ENCODE results near the gene VKORC1L1. TPM values are rescaled to one million over a fixed set of nuclear protein-coding genes. Genes with fewer than 3 reads are reported as not detected.
"Not testable (repeated sequence)": the region's sequence is repeated elsewhere in the genome, so short reads cannot be mapped to it uniquely, and the experiment has no call there.

VKORC1L1 gene
- total RNA-seq: 10 to 100 TPM; 13.5 to 14.8 TPM

DNA sequence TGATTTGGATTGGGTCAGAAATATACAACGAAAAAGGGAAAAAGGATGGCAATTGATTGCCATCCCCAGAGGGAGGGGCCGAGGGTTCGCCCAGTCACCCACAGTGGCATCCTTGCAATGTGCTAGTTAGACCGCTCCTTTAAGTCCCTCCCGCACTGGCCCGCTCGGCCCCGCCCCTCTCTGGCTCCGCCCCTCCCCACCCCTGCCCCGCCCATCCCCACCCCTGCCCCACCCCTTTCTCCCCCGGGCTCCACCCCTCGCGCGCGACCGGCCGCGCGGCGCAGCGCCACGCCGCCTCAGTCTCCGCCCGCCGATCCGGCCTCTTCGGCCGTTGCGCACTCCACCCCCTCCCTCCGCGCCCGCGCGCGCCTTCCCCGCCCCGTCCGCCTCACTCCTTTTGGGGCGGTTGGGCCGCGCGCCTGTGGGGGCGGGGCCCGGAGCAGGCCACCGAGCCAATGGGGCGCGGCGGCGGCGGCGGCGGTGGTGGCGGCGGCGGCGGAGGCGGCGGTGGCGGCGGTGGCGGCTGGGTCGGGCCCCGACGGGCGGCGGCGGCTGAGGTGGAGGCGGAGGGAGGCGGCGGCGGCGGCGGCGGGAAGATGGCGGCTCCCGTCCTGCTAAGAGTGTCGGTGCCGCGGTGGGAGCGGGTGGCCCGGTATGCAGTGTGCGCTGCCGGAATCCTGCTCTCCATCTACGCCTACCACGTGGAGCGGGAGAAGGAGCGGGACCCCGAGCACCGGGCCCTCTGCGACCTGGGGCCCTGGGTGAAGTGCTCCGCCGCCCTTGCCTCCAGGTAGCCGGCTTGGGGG is at the start of gene VKORC1L1:
TSS of gene VKORC1L1 (plus strand) at position 299 of the 806 bp plus-strand sequence. CDS start at position 597, 298 bp downstream.
- H3K4me3 Mint-ChIP-seq: peak within 1 kb of the TSS; percentile 78
- ChIA-PET POLR2A (interaction anchor here (0.6 kb wide), 1 partner anchor 122 kb away, joined by 3 read pairs; no protein-coding TSS in a partner anchor), CTCF (no interaction called here)
- H3K9me3 Mint-ChIP-seq (ENCODE audit: insufficient read depth): no peaks in the 10 kb centered on the region
- peak within 1 kb of the TSS; percentile 85 for H3K27ac Mint-ChIP-seq
- ATAC-seq (peak; percentile 95), DNase-seq (peak; percentile 95)
- H3K36me3 Mint-ChIP-seq (ENCODE audit: low read depth): peaks cover 5% of the 10 kb centered on the region
- no peaks in the 10 kb centered on the region for H3K27me3 Mint-ChIP-seq (ENCODE audit: low read depth)
- peaks cover 6% of the 10 kb centered on the region for H3K4me1 Mint-ChIP-seq (ENCODE audit: low read depth)

- no peaks in the 10 kb centered on the region for H3K36me3 Mint-ChIP-seq (ENCODE audit: low read depth)
- POLR2A ChIA-PET: no interaction called here
- no peak overlapping the region for H3K4me3 Mint-ChIP-seq
- CTCF ChIA-PET: no interaction called here
- ATAC-seq (no peak), DNase-seq (no peak)
- H3K4me1 Mint-ChIP-seq (ENCODE audit: low read depth): no peaks in the 10 kb centered on the region
- no peaks in the 10 kb centered on the region for H3K9me3 Mint-ChIP-seq (ENCODE audit: insufficient read depth)
- H3K27ac Mint-ChIP-seq: no peak overlapping the region
- no peaks in the 10 kb centered on the region for H3K27me3 Mint-ChIP-seq (ENCODE audit: low read depth)
Observed at GRCh38 chr7:65827366-65827765, 45.5 kb upstream of the VKORC1L1 start.

DNA sequence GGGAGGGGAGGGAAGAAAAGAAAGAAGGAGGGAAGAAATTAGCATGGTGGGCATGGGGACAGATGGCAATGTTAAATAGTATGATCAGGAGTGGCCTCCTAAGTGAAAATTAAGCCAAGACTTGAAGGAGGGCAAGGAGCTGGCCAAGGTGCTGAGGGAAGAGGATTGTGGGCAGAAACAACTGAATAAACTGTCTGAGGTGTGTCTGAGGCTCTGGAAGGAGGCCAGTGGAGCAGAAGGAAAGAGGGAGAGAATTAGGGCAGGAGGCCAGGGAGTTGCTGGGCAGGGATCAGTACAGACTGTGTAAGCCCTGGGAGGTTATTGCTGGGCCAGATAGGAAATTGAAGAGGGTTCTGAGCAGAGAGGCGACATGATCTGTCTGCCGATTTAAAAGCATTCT is 40.6 kb upstream of the VKORC1L1 start:
- ChIA-PET CTCF (interaction anchor here (0.5 kb wide), 1 partner anchor 92 kb away, joined by 3 read pairs; no protein-coding TSS in a partner anchor), POLR2A (no interaction called here)
- Mint-ChIP-seq H3K4me3 (no peak overlapping the region), H3K9me3 (ENCODE audit: insufficient read depth) (no peaks in the 10 kb centered on the region), H3K27me3 (ENCODE audit: low read depth) (no peaks in the 10 kb centered on the region), H3K36me3 (ENCODE audit: low read depth) (no peaks in the 10 kb centered on the region), H3K4me1 (ENCODE audit: low read depth) (peaks cover 8% of the 10 kb centered on the region), H3K27ac (no peak overlapping the region)
- ATAC-seq: no peak
- peak; percentile 32 for DNase-seq

GRCh38 chr7:65836684-65837083 is 36.2 kb upstream of the VKORC1L1 start:
- H3K36me3 Mint-ChIP-seq (ENCODE audit: low read depth); ATAC-seq; H3K27ac Mint-ChIP-seq; POLR2A ChIA-PET; H3K4me3 Mint-ChIP-seq; DNase-seq; H3K9me3 Mint-ChIP-seq (ENCODE audit: insufficient read depth); H3K4me1 Mint-ChIP-seq (ENCODE audit: low read depth); CTCF ChIA-PET; H3K27me3 Mint-ChIP-seq (ENCODE audit: low read depth): not testable (repeated sequence)

- H3K9me3 Mint-ChIP-seq (ENCODE audit: insufficient read depth); ATAC-seq; H3K4me1 Mint-ChIP-seq (ENCODE audit: low read depth); H3K27me3 Mint-ChIP-seq (ENCODE audit: low read depth); H3K36me3 Mint-ChIP-seq (ENCODE audit: low read depth); DNase-seq; H3K27ac Mint-ChIP-seq; POLR2A ChIA-PET; H3K4me3 Mint-ChIP-seq: not testable (repeated sequence)
- CTCF ChIA-PET: interaction anchor here (0.9 kb wide), 1 partner anchor 215 kb away, joined by 3 read pairs; no protein-coding TSS in a partner anchor
Observed at GRCh38 chr7:65837541-65837956, 35.3 kb upstream of the VKORC1L1 start.

- Mint-ChIP-seq H3K9me3 (ENCODE audit: insufficient read depth) (no peaks in the 10 kb centered on the region), H3K36me3 (ENCODE audit: low read depth) (no peaks in the 10 kb centered on the region), H3K4me1 (ENCODE audit: low read depth) (peaks cover 6% of the 10 kb centered on the region), H3K27ac (no peak overlapping the region), H3K27me3 (ENCODE audit: low read depth) (no peaks in the 10 kb centered on the region), H3K4me3 (no peak overlapping the region)
- POLR2A ChIA-PET: no interaction called here
- DNase-seq: no peak
- ATAC-seq: no peak
- CTCF ChIA-PET: interaction anchor here (0.8 to 2.3 kb wide), 12 partner anchors 14 to 218 kb away, joined by 3 to 13 read pairs (median 4); no protein-coding TSS in a partner anchor
Observed at GRCh38 chr7:65839846-65840245, 33.0 kb upstream of the VKORC1L1 start.

GRCh38 chr7:65840446-65840845 is 32.4 kb upstream of the VKORC1L1 start:
- peak; percentile 57 for DNase-seq
- peak overlapping the region; percentile 19 for H3K27ac Mint-ChIP-seq
- no peaks in the 10 kb centered on the region for H3K27me3 Mint-ChIP-seq (ENCODE audit: low read depth)
- peaks cover 2% of the 10 kb centered on the region for H3K4me1 Mint-ChIP-seq (ENCODE audit: low read depth)
- POLR2A ChIA-PET: no interaction called here
- peak; percentile 82 for ATAC-seq
- CTCF ChIA-PET: interaction anchor here (0.8 to 2.3 kb wide), 12 partner anchors 13 to 218 kb away, joined by 3 to 13 read pairs (median 4); no protein-coding TSS in a partner anchor
- H3K9me3 Mint-ChIP-seq (ENCODE audit: insufficient read depth): no peaks in the 10 kb centered on the region
- H3K4me3 Mint-ChIP-seq: no peak overlapping the region
- H3K36me3 Mint-ChIP-seq (ENCODE audit: low read depth): no peaks in the 10 kb centered on the region

GRCh38 chr7:65843616-65844015 is 29.3 kb upstream of the VKORC1L1 start:
- H3K9me3 Mint-ChIP-seq (ENCODE audit: insufficient read depth); H3K4me1 Mint-ChIP-seq (ENCODE audit: low read depth); H3K4me3 Mint-ChIP-seq; DNase-seq; POLR2A ChIA-PET; CTCF ChIA-PET; ATAC-seq; H3K27ac Mint-ChIP-seq; H3K27me3 Mint-ChIP-seq (ENCODE audit: low read depth); H3K36me3 Mint-ChIP-seq (ENCODE audit: low read depth): not testable (repeated sequence)

DNA sequence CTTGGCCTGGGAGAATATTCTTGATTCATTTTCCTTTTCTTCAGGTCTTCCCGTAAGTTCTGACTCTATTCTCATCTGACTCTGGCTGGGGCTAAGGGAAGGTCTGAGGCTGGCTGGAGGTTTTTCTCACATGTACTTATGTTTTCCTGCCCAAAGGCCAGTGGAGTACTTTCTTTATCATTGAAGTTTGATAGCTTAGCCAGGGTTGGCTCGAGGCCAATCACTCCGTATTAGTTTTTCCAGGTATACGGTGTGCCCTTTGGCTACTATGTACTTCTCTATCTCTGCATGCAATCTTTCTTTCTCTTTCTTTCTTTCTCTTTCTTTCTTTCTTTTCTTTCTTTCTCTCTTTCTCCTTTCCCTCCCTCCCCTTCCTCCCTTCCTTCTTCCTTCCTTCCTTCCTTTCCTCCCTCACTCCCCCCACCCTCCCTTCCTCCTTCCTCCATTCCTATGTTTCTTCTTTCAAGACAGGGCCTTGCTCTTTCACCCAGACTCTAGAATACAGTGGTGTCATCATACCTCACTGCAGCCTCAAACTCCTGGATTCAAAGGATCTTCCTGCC is 26.8 kb upstream of the VKORC1L1 start:
- POLR2A ChIA-PET: no interaction called here
- H3K27me3 Mint-ChIP-seq (ENCODE audit: low read depth): no peaks in the 10 kb centered on the region
- ATAC-seq (no peak), DNase-seq (no peak)
- H3K36me3 Mint-ChIP-seq (ENCODE audit: low read depth): no peaks in the 10 kb centered on the region
- H3K4me1 Mint-ChIP-seq (ENCODE audit: low read depth): no peaks in the 10 kb centered on the region
- no peak overlapping the region for H3K4me3 Mint-ChIP-seq
- H3K9me3 Mint-ChIP-seq (ENCODE audit: insufficient read depth): no peaks in the 10 kb centered on the region
- CTCF ChIA-PET: no interaction called here
- no peak overlapping the region for H3K27ac Mint-ChIP-seq

GRCh38 chr7:65853426-65853825 is 19.4 kb upstream of the VKORC1L1 start:
- H3K27me3 Mint-ChIP-seq (ENCODE audit: low read depth); ATAC-seq; H3K4me1 Mint-ChIP-seq (ENCODE audit: low read depth); H3K9me3 Mint-ChIP-seq (ENCODE audit: insufficient read depth); H3K36me3 Mint-ChIP-seq (ENCODE audit: low read depth); POLR2A ChIA-PET; H3K4me3 Mint-ChIP-seq; H3K27ac Mint-ChIP-seq; DNase-seq: not testable (repeated sequence)
- CTCF ChIA-PET: interaction anchor here (0.7 kb wide), 1 partner anchor 14 kb away, joined by 3 read pairs; no protein-coding TSS in a partner anchor

DNA sequence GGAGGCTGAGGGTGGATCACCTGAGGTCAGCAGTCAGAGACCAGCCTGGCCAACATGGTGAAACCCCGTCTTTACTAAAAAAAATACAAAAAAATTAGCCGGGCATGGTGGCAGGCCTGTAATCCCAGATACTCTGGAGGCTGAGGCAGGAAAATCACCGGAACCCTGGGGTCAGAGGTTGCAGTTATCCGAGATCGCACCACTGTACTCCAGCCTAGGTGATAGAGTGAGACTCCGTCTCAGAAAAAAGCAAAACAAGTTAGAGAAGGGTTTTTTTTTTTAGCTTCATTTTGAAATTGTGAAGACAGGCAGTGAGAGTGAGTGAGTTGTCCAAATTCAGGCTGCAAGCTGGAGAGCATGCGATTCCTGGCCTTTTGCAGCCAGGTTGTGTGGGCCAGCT is 19.0 kb upstream of the VKORC1L1 start:
- H3K4me3 Mint-ChIP-seq; DNase-seq; H3K27me3 Mint-ChIP-seq (ENCODE audit: low read depth); H3K27ac Mint-ChIP-seq; H3K4me1 Mint-ChIP-seq (ENCODE audit: low read depth); H3K9me3 Mint-ChIP-seq (ENCODE audit: insufficient read depth); ATAC-seq; H3K36me3 Mint-ChIP-seq (ENCODE audit: low read depth); POLR2A ChIA-PET: not testable (repeated sequence)
- CTCF ChIA-PET: interaction anchor here (0.7 kb wide), 1 partner anchor 14 kb away, joined by 3 read pairs; no protein-coding TSS in a partner anchor

DNA sequence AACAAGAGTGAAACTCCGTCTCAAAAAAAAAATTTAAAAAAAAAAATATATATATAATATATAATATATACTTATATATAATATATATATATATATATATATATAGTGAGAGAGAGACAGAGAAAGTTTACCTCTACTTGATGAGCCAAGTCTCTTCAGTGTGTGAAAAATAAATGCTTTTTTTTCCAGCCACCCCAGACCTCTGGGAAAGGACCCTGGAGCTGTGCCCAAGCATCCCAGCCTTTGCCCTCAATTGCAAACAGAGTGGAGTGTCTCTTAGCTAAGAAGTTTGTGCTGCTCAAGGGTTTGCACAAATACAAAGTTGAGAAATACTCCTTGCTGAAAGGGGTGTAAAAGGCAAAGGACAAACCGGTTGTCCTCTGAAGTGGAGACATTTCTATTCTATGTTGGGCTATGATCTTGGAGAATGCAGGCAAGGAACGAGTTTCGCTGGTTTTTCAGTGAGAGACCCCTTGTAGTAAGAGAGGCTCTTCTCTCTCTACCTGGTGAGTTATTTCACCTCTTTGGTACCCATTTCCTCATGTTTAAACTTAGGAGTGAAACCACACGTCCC is 15.5 kb upstream of the VKORC1L1 start:
- H3K4me3 Mint-ChIP-seq; H3K36me3 Mint-ChIP-seq (ENCODE audit: low read depth); H3K4me1 Mint-ChIP-seq (ENCODE audit: low read depth); H3K27ac Mint-ChIP-seq; H3K27me3 Mint-ChIP-seq (ENCODE audit: low read depth); ATAC-seq; DNase-seq; H3K9me3 Mint-ChIP-seq (ENCODE audit: insufficient read depth); CTCF ChIA-PET: not testable (repeated sequence)
- POLR2A ChIA-PET: interaction anchor here (0.6 kb wide), 1 partner anchor 42 kb away, joined by 5 read pairs; no protein-coding TSS in a partner anchor
